Tibial artery (tissue), 4 donors: ENCODE data around the gene ACIN1.
A peak's percentile ranks its signal among the peaks of the same experiment; 100 is the strongest.
"Not testable (repeated sequence)": the region's sequence is repeated elsewhere in the genome, so short reads cannot be mapped to it uniquely, and the experiment has no call there.

Experiments
- DNase-seq, 2 donors: peaks; one replicate each; pipeline ENCODE4 v3.0.0-alpha.2; 2019
- H3K27ac ChIP-seq, 2 donors: fragments of 200-600 bp; sonication (generic) in 1 of 2; 1 replicate in 1 of 2; 2 replicates in 1 of 2; pipeline ENCODE4 v1.5.1; 2018 to 2019; ENCODE audit warnings: mild to moderate bottlenecking in 1 of 2
- H3K27me3 ChIP-seq, 2 donors: fragments of 200-600 bp; sonication (generic) in 1 of 2; one replicate each; pipeline versions ENCODE4 v1.5.1 to v1.6.0; 2016 to 2019
- H3K36me3 ChIP-seq, 3 donors: fragments of 200-600 bp; sonication (generic) in 2 of 3; one replicate each; pipeline ENCODE4 v1.5.1; 2016 to 2019; ENCODE audit warnings: mild to moderate bottlenecking in 2 of 3
- H3K4me1 ChIP-seq, 4 donors: fragments of 200-600 bp; sonication (generic) in 2 of 4; 1 replicate in 3 of 4; 2 replicates in 1 of 4; pipeline ENCODE4 v1.5.1; 2016 to 2019
- H3K4me3 ChIP-seq, 2 donors: fragments of 200-600 bp; sonication (generic) in 1 of 2; 1 replicate in 1 of 2; 2 replicates in 1 of 2; pipeline ENCODE4 v1.5.1; 2018 to 2019; ENCODE audit warnings: mild to moderate bottlenecking in 2 of 2
- H3K9me3 ChIP-seq, 3 donors: fragments of 200-600 bp; sonication (generic) in 1 of 3; one replicate each; pipeline ENCODE4 v1.5.1; 2016 to 2019
- intact Hi-C: fragments of 100-400 bp; cut with DNase I; formaldehyde crosslinking; loops from one replicate; pipeline ENCODE4 v1.15.0; 2023; ENCODE audit warnings: low total_unique reads
- TF ChIP-seq, protein P1 (sequence below), 2 experiments: fragments of 200-600 bp in 1 of 2; fragments of 450-650 bp in 1 of 2; IDR thresholded peaks; one replicate each; pipeline ENCODE4 v1.5.1; 2017 to 2019; ENCODE audit warnings: antibody characterized with exemption in 2 of 2, mild to moderate bottlenecking in 1 of 2, moderate library complexity in 1 of 2

The ACIN1 gene

DNA sequence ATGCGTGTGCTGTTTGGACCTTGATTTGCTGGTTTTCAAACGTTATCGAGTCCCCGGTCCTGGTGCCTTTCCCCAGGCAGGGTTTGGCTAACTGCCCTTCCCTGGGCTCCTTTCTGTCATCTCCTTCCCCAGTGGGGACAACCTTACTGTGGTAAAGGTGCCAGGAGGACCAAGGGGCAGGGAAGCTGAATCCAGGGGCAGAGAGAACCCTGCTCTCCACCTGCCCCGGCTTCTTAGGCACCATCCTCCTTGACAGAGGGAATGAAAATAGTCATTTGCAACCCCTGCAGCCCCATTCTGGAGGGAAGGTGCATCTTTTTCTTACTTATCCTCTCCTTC lies 19.2 kb upstream of the ACIN1 start:
- intact Hi-C loops: no loop called here
- H3K4me3 ChIP-seq: no peak overlapping the region
- peaks cover 0 to 36% of the 10 kb centered on the region in 2 donors for H3K27me3 ChIP-seq
- TF ChIP-seq, protein P1, sequence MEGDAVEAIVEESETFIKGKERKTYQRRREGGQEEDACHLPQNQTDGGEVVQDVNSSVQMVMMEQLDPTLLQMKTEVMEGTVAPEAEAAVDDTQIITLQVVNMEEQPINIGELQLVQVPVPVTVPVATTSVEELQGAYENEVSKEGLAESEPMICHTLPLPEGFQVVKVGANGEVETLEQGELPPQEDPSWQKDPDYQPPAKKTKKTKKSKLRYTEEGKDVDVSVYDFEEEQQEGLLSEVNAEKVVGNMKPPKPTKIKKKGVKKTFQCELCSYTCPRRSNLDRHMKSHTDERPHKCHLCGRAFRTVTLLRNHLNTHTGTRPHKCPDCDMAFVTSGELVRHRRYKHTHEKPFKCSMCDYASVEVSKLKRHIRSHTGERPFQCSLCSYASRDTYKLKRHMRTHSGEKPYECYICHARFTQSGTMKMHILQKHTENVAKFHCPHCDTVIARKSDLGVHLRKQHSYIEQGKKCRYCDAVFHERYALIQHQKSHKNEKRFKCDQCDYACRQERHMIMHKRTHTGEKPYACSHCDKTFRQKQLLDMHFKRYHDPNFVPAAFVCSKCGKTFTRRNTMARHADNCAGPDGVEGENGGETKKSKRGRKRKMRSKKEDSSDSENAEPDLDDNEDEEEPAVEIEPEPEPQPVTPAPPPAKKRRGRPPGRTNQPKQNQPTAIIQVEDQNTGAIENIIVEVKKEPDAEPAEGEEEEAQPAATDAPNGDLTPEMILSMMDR (IDR thresholded peaks at IDR 0.05): no peak
- H3K27ac ChIP-seq: no peak overlapping the region
- DNase-seq: peak in 1 of 2 donors; percentile 46
- H3K4me1 ChIP-seq: peaks cover 0 to 7% (median 0%) of the 10 kb centered on the region in 4 donors
- H3K9me3 ChIP-seq: no peaks in the 10 kb centered on the region
- no peaks in the 10 kb centered on the region for H3K36me3 ChIP-seq

GRCh38 chr14:23113431-23114119 lies 18.6 kb upstream of the ACIN1 start:
- Histone ChIP-seq H3K27ac (no peak overlapping the region), H3K4me1 (peaks cover 0 to 7% (median 0%) of the 10 kb centered on the region in 4 donors), H3K36me3 (no peaks in the 10 kb centered on the region), H3K9me3 (no peaks in the 10 kb centered on the region), H3K4me3 (no peak overlapping the region), H3K27me3 (peaks cover 0 to 35% of the 10 kb centered on the region in 2 donors)
- intact Hi-C loops: no loop called here
- TF ChIP-seq, protein P1 (IDR thresholded peaks at IDR 0.05): no peak
- peak in 1 of 2 donors; percentile 48 for DNase-seq

DNA sequence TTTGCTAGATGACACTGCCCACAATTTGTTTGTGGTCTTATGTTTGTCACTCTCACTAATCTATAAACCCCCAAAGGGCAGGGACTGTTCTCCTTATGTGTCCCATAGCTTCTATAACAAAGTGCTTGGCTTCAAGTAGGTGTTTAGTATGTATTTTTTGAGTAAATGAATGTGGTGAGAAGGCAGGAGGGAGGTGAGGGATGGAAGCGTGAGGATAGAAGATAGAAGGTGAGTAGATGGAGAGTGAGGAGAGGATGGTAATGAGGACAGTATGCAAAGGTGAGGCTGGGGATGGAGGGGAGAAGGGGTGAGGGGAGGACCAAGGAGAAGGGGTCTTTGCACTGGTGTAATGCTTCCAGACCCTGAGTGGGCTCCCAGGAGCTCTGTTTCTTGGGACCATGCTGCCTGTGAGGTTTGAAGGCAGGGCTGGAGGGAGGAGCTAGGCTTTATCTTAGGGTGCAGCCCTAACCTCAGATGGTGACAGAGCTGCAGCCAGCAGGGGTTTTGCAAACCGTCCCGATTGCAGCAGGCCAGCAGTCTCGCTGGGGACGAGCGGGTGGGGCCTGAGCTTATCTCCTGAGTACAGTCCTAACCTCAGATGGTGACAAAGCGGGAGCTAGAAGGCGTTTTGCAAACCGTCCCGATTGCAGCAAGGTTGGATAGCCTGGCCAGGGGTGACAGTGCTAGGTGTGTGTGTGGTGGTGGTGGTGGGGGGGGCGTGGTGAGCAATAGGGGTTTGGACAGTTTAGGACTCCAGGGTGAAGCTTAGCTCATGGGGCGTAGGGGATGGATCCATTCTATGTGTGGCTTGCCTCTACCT lies 17.6 kb upstream of the ACIN1 start:
- peaks cover 0 to 33% of the 10 kb centered on the region in 2 donors for H3K27me3 ChIP-seq
- no peak overlapping the region for H3K4me3 ChIP-seq
- peaks cover 0 to 7% (median 0%) of the 10 kb centered on the region in 4 donors for H3K4me1 ChIP-seq
- TF ChIP-seq, protein P1 (IDR thresholded peaks at IDR 0.05): no peak
- H3K27ac ChIP-seq: no peak overlapping the region
- no peaks in the 10 kb centered on the region for H3K9me3 ChIP-seq
- no peaks in the 10 kb centered on the region for H3K36me3 ChIP-seq
- DNase-seq: peak in 1 of 2 donors; percentile 60
- intact Hi-C loops: no loop called here

GRCh38 chr14:23110579-23111365 lies 15.8 kb upstream of the ACIN1 start:
- no peak for DNase-seq
- no peak overlapping the region for H3K4me3 ChIP-seq
- H3K27me3 ChIP-seq: peaks cover 0 to 27% of the 10 kb centered on the region in 2 donors
- H3K9me3 ChIP-seq: no peaks in the 10 kb centered on the region
- H3K27ac ChIP-seq: no peak overlapping the region
- H3K4me1 ChIP-seq: peaks cover 0 to 7% (median 0%) of the 10 kb centered on the region in 4 donors
- no peaks in the 10 kb centered on the region for H3K36me3 ChIP-seq
- intact Hi-C loops: no loop called here
- TF ChIP-seq, protein P1 (IDR thresholded peaks at IDR 0.05): no peak

DNA sequence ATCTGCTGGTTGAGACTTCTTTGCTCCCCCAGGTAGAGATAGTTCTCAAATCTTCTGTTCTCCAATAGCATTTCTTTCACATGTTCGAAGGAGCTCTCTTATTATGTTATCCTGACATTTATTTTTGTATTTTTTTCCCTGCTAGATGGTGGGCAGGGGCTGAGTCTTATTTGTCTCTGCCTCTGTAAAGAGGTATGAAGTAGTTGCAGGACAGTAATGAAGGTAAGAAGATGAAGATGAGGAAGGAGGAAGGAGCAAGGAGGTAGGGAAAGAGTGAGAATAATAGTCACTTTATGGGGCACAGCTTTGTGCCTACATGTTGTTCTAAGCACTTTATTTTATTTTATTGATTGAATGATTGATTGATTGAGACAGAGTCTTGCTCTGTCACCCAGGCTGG lies 14.8 kb upstream of the ACIN1 start:
- Histone ChIP-seq H3K9me3 (no peaks in the 10 kb centered on the region), H3K27ac (no peak overlapping the region), H3K4me3 (no peak overlapping the region), H3K4me1 (peaks cover 0 to 3% (median 0%) of the 10 kb centered on the region in 4 donors), H3K36me3 (no peaks in the 10 kb centered on the region), H3K27me3 (peaks cover 0 to 27% of the 10 kb centered on the region in 2 donors)
- no peak for DNase-seq
- intact Hi-C loops: no loop called here
- TF ChIP-seq, protein P1 (IDR thresholded peaks at IDR 0.05): no peak

DNA sequence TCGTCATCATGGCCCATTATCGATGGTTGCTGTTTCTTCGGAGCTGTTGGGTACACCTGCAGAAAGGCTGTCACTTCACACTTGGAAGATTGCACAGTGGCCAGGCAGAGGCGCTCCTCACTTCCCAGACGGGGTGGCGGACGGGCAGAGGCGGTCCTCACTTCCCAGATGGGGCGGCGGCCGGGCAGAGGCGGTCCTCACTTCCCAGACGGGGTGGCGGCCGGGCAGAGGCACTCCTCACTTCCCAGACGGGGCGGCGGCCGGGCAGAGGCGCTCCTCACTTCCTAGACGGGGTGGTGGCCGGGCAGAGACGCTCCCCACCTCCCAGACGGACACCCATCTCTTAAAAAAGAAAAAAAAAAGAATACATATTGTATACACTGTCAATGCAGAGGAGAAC lies 13.2 kb upstream of the ACIN1 start:
- DNase-seq, intact Hi-C loops, H3K4me1 ChIP-seq, H3K9me3 ChIP-seq, H3K4me3 ChIP-seq, H3K36me3 ChIP-seq, H3K27ac ChIP-seq: not testable (repeated sequence)
- H3K27me3 ChIP-seq: peaks cover 0 to 17% of the 10 kb centered on the region in 2 donors

DNA sequence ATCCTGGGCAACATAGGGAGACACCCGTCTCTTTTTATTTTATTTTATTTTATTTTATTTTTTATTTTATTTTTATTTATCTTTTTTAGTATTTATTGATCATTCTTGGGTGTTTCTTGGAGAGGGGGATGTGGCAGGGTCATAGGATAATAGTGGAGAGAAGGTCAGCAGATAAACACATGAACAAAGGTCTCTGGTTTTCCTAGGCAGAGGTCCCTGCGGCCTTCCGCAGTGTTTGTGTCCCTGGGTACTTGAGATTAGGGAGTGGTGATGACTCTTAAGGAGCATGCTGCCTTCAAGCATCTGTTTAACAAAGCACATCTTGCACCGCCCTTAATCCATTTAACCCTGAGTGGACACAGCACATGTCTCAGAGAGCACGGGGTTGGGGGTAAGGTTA lies 12.7 kb upstream of the ACIN1 start:
- H3K27ac ChIP-seq, H3K4me1 ChIP-seq, DNase-seq, H3K36me3 ChIP-seq, intact Hi-C loops, H3K4me3 ChIP-seq, H3K9me3 ChIP-seq: not testable (repeated sequence)
- H3K27me3 ChIP-seq: peaks cover 0 to 11% of the 10 kb centered on the region in 2 donors
